CD4-positive, alpha-beta T cell (primary cell): ENCODE data around the gene ZSCAN16. TPM values are rescaled to one million over a fixed set of nuclear protein-coding genes. Genes with fewer than 3 reads are reported as not detected.

Source experiments
- ATAC-seq: fragments of 200-7000 bp; cut with Tn5 transposase; one replicate; pipeline ENCODE4 v1.10.0; 2022; ENCODE audit warnings: mild to moderate bottlenecking; ENCODE audit not compliant: poor library complexity
- CTCF ChIA-PET: fragments of 350-600 bp; sonication (Branson Sonifier 250); formaldehyde crosslinking; loops from one replicate; lab custom pipeline; 2021; ENCODE audit warnings: antibody characterized with exemption, inconsistent platforms; lab: Charles Lee
- POLR2A ChIA-PET: fragments of 350-600 bp; sonication (Branson Sonifier 250); formaldehyde crosslinking; loops from one replicate; lab custom pipeline; 2021; ENCODE audit warnings: antibody characterized with exemption, inconsistent platforms; lab: Charles Lee
- DNase-seq, 14 experiments: peaks; one replicate each; pipeline ENCODE4 v3.0.0-alpha.2; 2013 to 2020; ENCODE audit warnings: mixed read lengths in 2 of 14
- H3K27ac ChIP-seq, 2 donors: one replicate each; pipeline versions ENCODE4 v1.5.1 to v1.7.0; 2013; ENCODE audit warnings: low read length in 2 of 2, low read depth in 1 of 2, mild to moderate bottlenecking in 1 of 2
- H3K27me3 ChIP-seq, 2 experiments: 1 replicate in 1 of 2; 2 replicates in 1 of 2; pipeline versions ENCODE4 v1.6.1 to v1.7.0; 2013; ENCODE audit warnings: low read length in 2 of 2, control low read depth in 1 of 2, mild to moderate bottlenecking in 1 of 2, moderate library complexity in 1 of 2; ENCODE audit not compliant: insufficient read depth in 2 of 2, control insufficient read depth in 1 of 2
- H3K36me3 ChIP-seq: one replicate; pipeline ENCODE4 v1.6.1; 2013; ENCODE audit warnings: low read length, control low read depth; ENCODE audit not compliant: insufficient read depth
- H3K4me1 ChIP-seq: one replicate; pipeline ENCODE4 v1.6.1; 2013; ENCODE audit warnings: low read length, control low read depth; ENCODE audit not compliant: insufficient read depth
- H3K4me3 ChIP-seq: one replicate; pipeline ENCODE4 v1.5.1; 2013; ENCODE audit warnings: mild to moderate bottlenecking, low read length, moderate library complexity
- H3K9me3 ChIP-seq, 2 experiments: 1 replicate in 1 of 2; 2 replicates in 1 of 2; pipeline versions ENCODE4 v1.6.1 to v1.7.0; 2013; ENCODE audit warnings: low read length in 2 of 2, mild to moderate bottlenecking in 2 of 2, control low read depth in 1 of 2, moderate library complexity in 1 of 2; ENCODE audit not compliant: control insufficient read depth in 1 of 2, insufficient read depth in 1 of 2
- H3K27ac Mint-ChIP-seq: one replicate; pipeline ENCODE4 v1.8.0; 2020; ENCODE audit warnings: mixed read lengths
- H3K27me3 Mint-ChIP-seq: one replicate; pipeline ENCODE4 v1.8.0; 2021; ENCODE audit warnings: mixed read lengths
- H3K36me3 Mint-ChIP-seq: one replicate; pipeline ENCODE4 v1.8.0; 2021; ENCODE audit warnings: low read depth, mixed read lengths
- H3K4me1 Mint-ChIP-seq: one replicate; pipeline ENCODE4 v1.8.0; 2021; ENCODE audit warnings: low read depth, mixed read lengths
- H3K4me3 Mint-ChIP-seq: one replicate; pipeline ENCODE4 v1.8.0; 2020; ENCODE audit warnings: mild to moderate bottlenecking, mixed read lengths
- H3K9me3 Mint-ChIP-seq: one replicate; pipeline ENCODE4 v1.8.0; 2020; ENCODE audit warnings: mixed read lengths
- CTCF ChIP-seq: fragments of 200-600 bp; IDR thresholded peaks from one replicate; pipeline ENCODE4 v1.8.0; 2022; ENCODE audit warnings: antibody characterized with exemption, mild to moderate bottlenecking
- intact Hi-C, 2 experiments: fragments of 100-400 bp; cut with DNase I in 1 of 2; cut with micrococcal nuclease in 1 of 2; formaldehyde crosslinking; loops; one replicate each; pipeline versions ENCODE4 v1.15.1 to v1.9.0; 2023 to 2025; cut with DNase I, micrococcal nuclease
- total RNA-seq, 174 experiments: library from RNA in 2 of 174; stranded (reverse) in 2 of 174; gene quantifications; one replicate each; pipeline ENCODE4 v1.2.3 and lab custom pipeline; 2021 to 2026

ZSCAN16 gene
- total RNA-seq, 2 experiments from 2014 or later: 7.3 to 7.4 TPM

GRCh38 chr6:28104392-28105244 lies 19.8 kb upstream of the ZSCAN16 start:
- peak; percentile 62 for TF ChIP-seq CTCF
- no peaks in the 10 kb centered on the region for H3K36me3 ChIP-seq
- ChIA-PET POLR2A (interaction anchor here (0.5 to 2.3 kb wide), 14 partner anchors 11 to 978 kb away, joined by 3 to 55 read pairs (median 3); partner anchors contain the start of genes ZKSCAN3, ZKSCAN8, ZSCAN16 and ZSCAN31), CTCF (interaction anchor here (0.6 to 1.8 kb wide), 14 partner anchors 10 to 278 kb away, joined by 3 to 11 read pairs (median 3); partner anchors contain the start of genes ZKSCAN8 and ZNF165)
- intact Hi-C loops: loop anchor here (2.0 kb wide), 2 partner anchors 24 to 32 kb away; partner anchors contain the start of gene ZNF165 (in 1 of the 2)
- H3K27ac Mint-ChIP-seq: peak overlapping the region; percentile 91
- H3K4me1 Mint-ChIP-seq: peaks cover 13% of the 10 kb centered on the region
- peak overlapping the region; percentile 74 for H3K4me3 ChIP-seq
- H3K27me3 ChIP-seq: no peaks in the 10 kb centered on the region
- peaks cover under 1% of the 10 kb centered on the region for H3K27me3 Mint-ChIP-seq
- no peaks in the 10 kb centered on the region for H3K9me3 Mint-ChIP-seq
- H3K9me3 ChIP-seq: no peaks in the 10 kb centered on the region
- H3K27ac ChIP-seq: peak overlapping the region; percentile 63 to 78
- DNase-seq: peak; percentile 69 to 92 (median 82)
- no peaks in the 10 kb centered on the region for H3K36me3 Mint-ChIP-seq
- peaks cover 10% of the 10 kb centered on the region for H3K4me1 ChIP-seq
- ATAC-seq: peak; percentile 98
- H3K4me3 Mint-ChIP-seq: peak overlapping the region; percentile 94

GRCh38 chr6:28105245-28105639 lies 19.2 kb upstream of the ZSCAN16 start:
- Histone ChIP-seq H3K9me3 (no peaks in the 10 kb centered on the region), H3K27me3 (no peaks in the 10 kb centered on the region), H3K36me3 (no peaks in the 10 kb centered on the region), H3K4me3 (peak overlapping the region; percentile 74), H3K4me1 (peaks cover 10% of the 10 kb centered on the region), H3K27ac (no peak overlapping the region)
- no peak for TF ChIP-seq CTCF
- ChIA-PET CTCF (interaction anchor here (0.6 to 1.8 kb wide), 11 partner anchors 12 to 278 kb away, joined by 3 to 11 read pairs (median 3); partner anchors contain the start of genes ZKSCAN8 and ZNF165), POLR2A (interaction anchor here (0.6 to 2.3 kb wide), 11 partner anchors 11 to 437 kb away, joined by 3 to 55 read pairs (median 4); partner anchors contain the start of genes ZKSCAN8, ZSCAN16 and ZSCAN31)
- Mint-ChIP-seq H3K4me3 (peak overlapping the region; percentile 94), H3K4me1 (peaks cover 13% of the 10 kb centered on the region), H3K36me3 (no peaks in the 10 kb centered on the region), H3K27me3 (no peaks in the 10 kb centered on the region), H3K9me3 (no peaks in the 10 kb centered on the region), H3K27ac (peak overlapping the region; percentile 91)
- peak in 2 of 14 experiments; percentile 9 to 13 for DNase-seq
- intact Hi-C loops: loop anchor here (2.0 kb wide), 2 partner anchors 24 to 32 kb away; partner anchors contain the start of gene ZNF165 (in 1 of the 2)
- no peak for ATAC-seq

GRCh38 chr6:28107506-28107905 lies 16.9 kb upstream of the ZSCAN16 start:
- Mint-ChIP-seq H3K4me1 (peaks cover 13% of the 10 kb centered on the region), H3K36me3 (no peaks in the 10 kb centered on the region), H3K27ac (no peak overlapping the region), H3K4me3 (no peak overlapping the region), H3K27me3 (no peaks in the 10 kb centered on the region), H3K9me3 (no peaks in the 10 kb centered on the region)
- TF ChIP-seq CTCF: no peak
- ATAC-seq: no peak
- intact Hi-C loops: no loop called here
- Histone ChIP-seq H3K27ac (no peak overlapping the region), H3K4me1 (peaks cover 10% of the 10 kb centered on the region), H3K9me3 (no peaks in the 10 kb centered on the region), H3K36me3 (no peaks in the 10 kb centered on the region), H3K4me3 (no peak overlapping the region), H3K27me3 (no peaks in the 10 kb centered on the region)
- POLR2A ChIA-PET: no interaction called here
- CTCF ChIA-PET: no interaction called here
- no peak for DNase-seq
